ENCODE results near the gene DHRS9.

The DHRS9 gene

DNA sequence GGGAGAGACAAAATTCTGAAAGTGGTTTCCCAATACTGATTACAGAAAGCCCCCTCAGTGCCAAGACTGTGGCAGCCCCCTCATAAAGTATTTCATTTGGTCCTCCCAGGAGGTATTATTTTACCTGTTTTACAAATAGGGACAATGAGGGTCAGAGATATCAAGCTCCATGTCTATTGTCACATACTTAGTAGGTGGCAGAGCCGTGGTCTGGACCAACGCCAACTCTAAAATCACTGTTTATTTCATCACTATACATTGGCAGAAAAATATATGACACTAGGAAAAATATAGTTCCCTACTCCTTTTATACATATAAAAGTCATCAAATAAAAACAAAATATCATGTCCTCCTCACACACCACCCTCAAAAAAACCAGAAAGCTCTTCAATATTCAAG, 68.6 kb downstream of the DHRS9 start:
- DNase-seq, result no peak

- no peak for DNase-seq
Observed at GRCh38 chr2:169139145-169139544, 69.8 kb downstream of the DHRS9 start.

DNA sequence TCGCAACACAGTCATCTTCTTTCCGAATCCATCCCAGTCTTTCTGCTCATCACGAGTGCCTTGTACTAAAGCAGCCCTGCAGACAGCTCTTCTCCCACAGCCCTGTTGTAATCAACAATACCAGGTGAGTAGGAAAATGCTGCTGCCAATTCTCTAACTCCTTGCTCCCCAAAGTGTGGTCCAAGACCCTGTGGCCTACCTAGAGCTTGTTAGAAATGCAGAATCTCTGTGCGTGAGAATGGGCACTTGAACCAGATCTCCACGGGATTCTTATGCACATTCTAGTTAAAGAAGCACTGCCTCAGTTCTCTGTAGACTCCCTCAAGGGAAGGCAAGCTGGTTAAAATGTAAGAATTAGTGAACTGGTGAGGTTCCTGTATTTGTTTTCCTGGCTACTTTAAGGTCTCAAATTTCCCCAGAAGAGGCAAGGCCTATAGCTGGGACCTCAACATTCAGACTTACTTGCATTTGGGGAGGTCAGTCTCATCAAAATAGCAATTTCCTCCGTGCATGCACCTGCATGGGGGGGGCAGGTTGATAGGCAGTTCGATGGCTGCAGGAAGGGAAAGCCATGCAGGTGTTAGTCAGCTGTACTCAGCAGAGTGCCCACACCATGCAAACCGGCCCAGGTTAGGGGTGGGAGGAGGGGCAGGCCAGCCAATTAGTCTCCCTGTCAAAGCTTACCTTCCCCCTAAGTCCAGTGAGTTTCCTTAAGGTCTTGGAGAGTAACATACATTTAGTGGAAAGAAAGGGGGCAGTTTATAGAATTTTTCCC, 70.8 kb downstream of the DHRS9 start:
- no peak for DNase-seq

- peak; percentile 18 to 19 for DNase-seq
Observed at GRCh38 chr2:169141713-169142352, 72.5 kb downstream of the DHRS9 start.

DNA sequence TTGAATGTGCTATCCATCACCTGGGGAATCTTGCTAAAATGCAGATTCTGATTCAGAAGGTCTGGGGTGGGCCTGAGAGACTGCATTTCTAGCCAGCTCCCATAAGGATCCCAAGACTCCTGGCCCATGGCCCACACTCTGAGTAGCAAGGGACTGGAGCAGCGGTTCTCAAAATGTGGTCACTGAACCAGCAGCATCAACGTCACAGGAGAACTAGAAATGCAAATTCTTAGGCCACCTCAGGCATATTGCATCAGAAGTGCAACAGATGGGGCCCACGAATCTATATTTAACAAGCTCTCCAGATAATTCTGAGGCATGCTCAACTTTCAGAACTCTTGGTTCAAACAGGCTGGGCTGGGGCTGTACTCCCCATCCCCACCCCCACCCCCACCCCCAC, 74.6 kb downstream of the DHRS9 start:
- no peak for DNase-seq

Data from SW 1271 (cell line).